ENCODE data around the gene INSIG1.

The INSIG1 gene

GRCh38 chr7:155297517-155298287 is at the start of gene INSIG1:
Gene INSIG1, plus strand, starts transcription at chr7:155297878. Its CDS starts 408 bp downstream, at chr7:155298286.
- Histone ChIP-seq H3K9ac (ENCODE audit: low read depth, low read length) (peak within 1 kb of the TSS; percentile 73), H3K9me3 (ENCODE audit: control insufficient read depth, insufficient read depth, low read length) (no peaks in the 10 kb centered on the region), H3K4me1 (ENCODE audit: control insufficient read depth, insufficient read depth, low read length) (peaks cover 13% of the 10 kb centered on the region), H3K36me3 (ENCODE audit: control insufficient read depth, insufficient read depth, low read length) (no peaks in the 10 kb centered on the region), H3K4me3 (ENCODE audit: low read depth, low read length) (peak within 1 kb of the TSS; percentile 76), H3K27me3 (ENCODE audit: control insufficient read depth, insufficient read depth, low read length) (peaks cover 5% of the 10 kb centered on the region)

DNA sequence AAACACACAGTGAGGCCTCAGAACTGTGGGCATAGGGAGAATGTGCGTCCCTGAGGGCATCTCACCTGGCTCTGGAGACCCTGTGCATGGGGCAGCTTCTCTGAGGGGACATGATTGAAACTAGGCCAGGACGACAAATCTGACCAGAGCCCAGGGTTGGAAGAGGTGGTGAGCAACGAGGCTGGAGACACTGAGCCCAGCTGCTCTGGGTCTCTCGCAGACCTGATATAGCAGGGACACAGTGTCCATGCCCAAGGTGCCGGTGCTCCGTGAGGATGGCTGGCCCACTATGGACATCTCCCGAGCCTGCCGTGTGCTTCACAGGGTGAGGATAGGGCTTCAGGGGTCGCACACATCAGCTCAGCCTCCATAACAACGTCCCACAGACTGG is 49.3 kb upstream of the INSIG1 start:
- Histone ChIP-seq H3K4me1 (ENCODE audit: control insufficient read depth, insufficient read depth, low read length) (no peaks in the 10 kb centered on the region), H3K9ac (ENCODE audit: low read depth, low read length) (no peak overlapping the region), H3K4me3 (ENCODE audit: low read depth, low read length) (no peak overlapping the region), H3K36me3 (ENCODE audit: control insufficient read depth, insufficient read depth, low read length) (no peaks in the 10 kb centered on the region), H3K27me3 (ENCODE audit: control insufficient read depth, insufficient read depth, low read length) (no peaks in the 10 kb centered on the region), H3K9me3 (ENCODE audit: control insufficient read depth, insufficient read depth, low read length) (peaks cover 3% of the 10 kb centered on the region)

GRCh38 chr7:155251831-155252230 is 45.8 kb upstream of the INSIG1 start:
- Histone ChIP-seq H3K4me1 (ENCODE audit: control insufficient read depth, insufficient read depth, low read length) (no peaks in the 10 kb centered on the region), H3K4me3 (ENCODE audit: low read depth, low read length) (no peak overlapping the region), H3K36me3 (ENCODE audit: control insufficient read depth, insufficient read depth, low read length) (no peaks in the 10 kb centered on the region), H3K9ac (ENCODE audit: low read depth, low read length) (no peak overlapping the region), H3K9me3 (ENCODE audit: control insufficient read depth, insufficient read depth, low read length) (no peaks in the 10 kb centered on the region), H3K27me3 (ENCODE audit: control insufficient read depth, insufficient read depth, low read length) (no peaks in the 10 kb centered on the region)

DNA sequence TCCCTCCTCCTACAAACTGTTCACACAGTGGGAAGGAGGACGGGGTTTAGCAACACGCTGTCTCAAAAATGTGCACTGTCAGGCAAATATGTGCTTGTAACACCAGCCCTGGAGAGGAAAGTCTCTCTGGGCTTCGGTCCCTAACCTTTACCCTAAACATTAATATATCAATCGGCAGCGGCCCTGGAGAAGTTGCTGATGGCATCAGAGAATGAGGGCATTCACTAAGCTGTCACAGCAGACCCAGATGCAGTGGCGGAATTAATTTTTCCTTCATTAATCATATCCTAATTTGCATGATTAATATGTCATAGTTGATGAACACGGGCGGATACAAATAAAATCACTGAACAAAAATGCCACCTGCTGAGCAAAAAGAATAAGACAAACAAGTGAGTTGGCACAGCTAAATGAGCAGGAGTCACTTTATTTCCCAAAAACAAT is 45.2 kb upstream of the INSIG1 start:
- no peak overlapping the region for H3K4me3 ChIP-seq (ENCODE audit: low read depth, low read length)
- H3K9ac ChIP-seq (ENCODE audit: low read depth, low read length), result no peak overlapping the region
- no peaks in the 10 kb centered on the region for H3K4me1 ChIP-seq (ENCODE audit: control insufficient read depth, insufficient read depth, low read length)
- H3K9me3 ChIP-seq (ENCODE audit: control insufficient read depth, insufficient read depth, low read length), result no peaks in the 10 kb centered on the region
- no peaks in the 10 kb centered on the region for H3K36me3 ChIP-seq (ENCODE audit: control insufficient read depth, insufficient read depth, low read length)
- no peaks in the 10 kb centered on the region for H3K27me3 ChIP-seq (ENCODE audit: control insufficient read depth, insufficient read depth, low read length)

DNA sequence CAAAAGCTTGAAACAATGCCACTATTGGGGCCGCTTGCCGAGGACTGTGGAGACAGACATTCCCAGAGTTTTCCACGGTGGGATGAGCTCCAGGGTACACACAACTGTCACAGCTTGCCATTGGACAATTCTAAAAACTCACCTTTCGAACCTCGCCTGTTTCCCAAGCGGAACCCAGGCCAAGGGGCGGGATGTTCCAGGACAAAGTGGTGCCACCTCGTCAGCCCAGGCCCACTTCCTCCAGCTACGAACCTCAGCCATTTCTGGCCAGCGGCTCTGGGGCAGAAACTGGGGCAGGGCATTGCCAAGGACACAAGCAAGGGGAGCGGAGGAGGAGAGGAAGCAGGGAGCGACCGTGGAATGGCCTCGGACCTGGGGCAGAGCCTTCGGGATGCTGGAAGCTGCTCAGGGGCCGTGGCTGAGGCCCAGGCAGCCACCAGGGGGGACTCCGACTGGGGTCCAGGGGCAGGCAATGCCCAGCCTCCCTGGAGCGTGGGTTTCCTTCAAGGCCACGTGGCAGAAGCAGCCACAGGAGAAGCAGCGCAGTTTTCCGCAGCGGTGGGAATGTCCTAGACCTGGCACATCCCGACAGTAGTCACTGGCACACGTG is 44.7 kb upstream of the INSIG1 start:
- Histone ChIP-seq H3K9me3 (ENCODE audit: control insufficient read depth, insufficient read depth, low read length) (no peaks in the 10 kb centered on the region), H3K36me3 (ENCODE audit: control insufficient read depth, insufficient read depth, low read length) (no peaks in the 10 kb centered on the region), H3K9ac (ENCODE audit: low read depth, low read length) (no peak overlapping the region), H3K4me3 (ENCODE audit: low read depth, low read length) (no peak overlapping the region), H3K27me3 (ENCODE audit: control insufficient read depth, insufficient read depth, low read length) (no peaks in the 10 kb centered on the region), H3K4me1 (ENCODE audit: control insufficient read depth, insufficient read depth, low read length) (no peaks in the 10 kb centered on the region)

DNA sequence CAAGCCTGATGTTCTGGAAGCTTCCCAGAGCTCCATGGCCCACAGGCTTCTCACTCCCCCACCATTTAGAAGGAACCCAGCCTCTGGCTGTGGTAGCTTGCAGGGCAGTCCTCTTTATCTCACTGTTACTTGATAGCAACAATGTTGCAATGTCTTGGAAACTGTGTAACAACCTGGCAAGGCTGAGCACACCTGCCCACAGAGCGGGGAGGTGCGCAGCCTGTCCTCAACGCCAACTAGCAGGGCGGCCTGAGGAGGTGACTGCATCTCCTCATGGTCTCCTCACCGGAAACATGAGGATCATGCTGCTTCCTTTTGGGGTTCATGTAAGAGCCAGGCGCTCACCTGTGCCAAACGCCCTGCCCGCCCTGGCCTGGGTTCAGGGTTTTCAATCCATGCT is 43.7 kb upstream of the INSIG1 start:
- Histone ChIP-seq H3K9ac (ENCODE audit: low read depth, low read length) (no peak overlapping the region), H3K9me3 (ENCODE audit: control insufficient read depth, insufficient read depth, low read length) (no peaks in the 10 kb centered on the region), H3K4me3 (ENCODE audit: low read depth, low read length) (no peak overlapping the region), H3K27me3 (ENCODE audit: control insufficient read depth, insufficient read depth, low read length) (no peaks in the 10 kb centered on the region), H3K4me1 (ENCODE audit: control insufficient read depth, insufficient read depth, low read length) (no peaks in the 10 kb centered on the region), H3K36me3 (ENCODE audit: control insufficient read depth, insufficient read depth, low read length) (no peaks in the 10 kb centered on the region)

GRCh38 chr7:155255071-155255470 is 42.6 kb upstream of the INSIG1 start:
- H3K9ac ChIP-seq (ENCODE audit: low read depth, low read length), result no peak overlapping the region
- H3K4me1 ChIP-seq (ENCODE audit: control insufficient read depth, insufficient read depth, low read length), result no peaks in the 10 kb centered on the region
- H3K9me3 ChIP-seq (ENCODE audit: control insufficient read depth, insufficient read depth, low read length), result no peaks in the 10 kb centered on the region
- H3K36me3 ChIP-seq (ENCODE audit: control insufficient read depth, insufficient read depth, low read length), result no peaks in the 10 kb centered on the region
- H3K27me3 ChIP-seq (ENCODE audit: control insufficient read depth, insufficient read depth, low read length), result no peaks in the 10 kb centered on the region
- H3K4me3 ChIP-seq (ENCODE audit: low read depth, low read length), result no peak overlapping the region

DNA sequence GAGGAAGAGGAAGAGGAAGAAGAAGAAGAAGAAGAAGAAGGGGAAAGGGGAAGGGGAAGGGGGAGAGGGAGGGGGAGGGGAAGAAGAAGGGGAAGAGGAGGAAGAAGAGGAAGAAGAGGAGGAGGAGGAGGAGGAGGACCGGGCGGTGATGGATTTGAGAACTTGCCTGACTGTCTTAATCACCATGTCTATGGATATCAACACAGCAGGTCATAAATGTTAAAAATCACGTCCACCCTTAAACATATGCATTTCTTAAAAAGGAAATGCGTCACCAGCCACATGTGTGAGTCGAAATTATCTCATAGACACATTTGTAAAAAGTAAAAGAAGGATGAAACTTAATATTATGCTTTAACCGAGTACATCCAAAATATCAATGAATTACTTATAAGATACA is 42.1 kb upstream of the INSIG1 start:
- H3K36me3 ChIP-seq (ENCODE audit: control insufficient read depth, insufficient read depth, low read length), result no peaks in the 10 kb centered on the region
- no peaks in the 10 kb centered on the region for H3K27me3 ChIP-seq (ENCODE audit: control insufficient read depth, insufficient read depth, low read length)
- H3K4me1 ChIP-seq (ENCODE audit: control insufficient read depth, insufficient read depth, low read length), result no peaks in the 10 kb centered on the region
- H3K4me3 ChIP-seq (ENCODE audit: low read depth, low read length), result no peak overlapping the region
- H3K9ac ChIP-seq (ENCODE audit: low read depth, low read length), result no peak overlapping the region
- no peaks in the 10 kb centered on the region for H3K9me3 ChIP-seq (ENCODE audit: control insufficient read depth, insufficient read depth, low read length)

- Histone ChIP-seq H3K36me3 (ENCODE audit: control insufficient read depth, insufficient read depth, low read length) (no peaks in the 10 kb centered on the region), H3K4me3 (ENCODE audit: low read depth, low read length) (no peak overlapping the region), H3K9ac (ENCODE audit: low read depth, low read length) (no peak overlapping the region), H3K9me3 (ENCODE audit: control insufficient read depth, insufficient read depth, low read length) (no peaks in the 10 kb centered on the region), H3K4me1 (ENCODE audit: control insufficient read depth, insufficient read depth, low read length) (no peaks in the 10 kb centered on the region), H3K27me3 (ENCODE audit: control insufficient read depth, insufficient read depth, low read length) (no peaks in the 10 kb centered on the region)
Measured at GRCh38 chr7:155256081-155256760, 41.5 kb upstream of the INSIG1 start.

DNA sequence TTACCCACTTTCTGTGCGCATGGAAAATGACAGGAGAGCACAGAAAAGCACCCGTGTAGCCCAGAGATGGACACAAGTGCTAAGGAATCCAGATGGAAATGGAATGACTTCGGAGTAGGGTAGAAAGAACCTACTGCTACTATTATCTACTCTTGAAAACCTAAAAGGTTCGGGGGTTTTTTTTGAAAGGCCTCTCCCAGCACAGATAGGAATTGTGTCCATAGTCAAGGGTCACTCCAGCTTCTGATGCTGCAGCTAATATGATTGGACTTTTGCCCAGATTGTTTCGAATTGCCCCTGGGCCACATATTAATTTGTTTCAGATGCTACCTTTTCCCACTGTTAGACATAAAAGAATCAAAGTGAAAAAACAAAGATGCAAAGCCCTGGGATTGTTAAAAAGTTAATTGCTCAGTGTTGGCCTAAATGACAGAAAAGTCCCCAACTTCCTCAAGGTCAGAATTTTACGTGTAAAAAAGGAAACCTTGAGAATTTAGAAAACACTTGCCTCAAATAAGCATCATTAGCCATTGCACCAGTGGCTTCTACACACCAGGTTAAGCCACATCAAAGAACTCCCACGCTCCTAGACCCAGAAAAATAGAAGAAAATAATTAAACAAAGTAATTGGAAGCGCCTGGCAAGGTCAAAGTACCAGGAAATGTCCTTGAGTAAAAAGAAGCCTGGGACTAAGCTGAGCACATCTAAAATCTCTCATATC is 40.8 kb upstream of the INSIG1 start:
- Histone ChIP-seq H3K9me3 (ENCODE audit: control insufficient read depth, insufficient read depth, low read length) (no peaks in the 10 kb centered on the region), H3K4me3 (ENCODE audit: low read depth, low read length) (no peak overlapping the region), H3K27me3 (ENCODE audit: control insufficient read depth, insufficient read depth, low read length) (no peaks in the 10 kb centered on the region), H3K36me3 (ENCODE audit: control insufficient read depth, insufficient read depth, low read length) (no peaks in the 10 kb centered on the region), H3K9ac (ENCODE audit: low read depth, low read length) (no peak overlapping the region), H3K4me1 (ENCODE audit: control insufficient read depth, insufficient read depth, low read length) (no peaks in the 10 kb centered on the region)

- Histone ChIP-seq H3K9ac (ENCODE audit: low read depth, low read length) (no peak overlapping the region), H3K4me3 (ENCODE audit: low read depth, low read length) (no peak overlapping the region), H3K36me3 (ENCODE audit: control insufficient read depth, insufficient read depth, low read length) (no peaks in the 10 kb centered on the region), H3K4me1 (ENCODE audit: control insufficient read depth, insufficient read depth, low read length) (no peaks in the 10 kb centered on the region), H3K9me3 (ENCODE audit: control insufficient read depth, insufficient read depth, low read length) (no peaks in the 10 kb centered on the region), H3K27me3 (ENCODE audit: control insufficient read depth, insufficient read depth, low read length) (no peaks in the 10 kb centered on the region)
Measured at GRCh38 chr7:155257482-155258225, 40.0 kb upstream of the INSIG1 start.

Data from iPS-15b (cell line).